H1 (cell line): ENCODE data around the gene ARHGAP23. TPM values are rescaled to one million over a fixed set of nuclear protein-coding genes. Genes with fewer than 3 reads are reported as not detected.

Source experiments
- polyA plus RNA-seq, 7 experiments: library from polyadenylated mRNA; depleted of rRNA in 3 of 7; stranded (reverse) in 5 of 7; unstranded in 2 of 7; fragments of >200 nt in 5 of 7; fragments of 200-250 nt in 2 of 7; gene quantifications; 1 replicate in 5 of 7; 2 replicates in 1 of 7; 4 replicates in 1 of 7; pipeline versions ENCODE4 v1.2.1 to v1.2.3, GENCODE V29; 2011 to 2013; ENCODE audit warnings: missing spikeins in 2 of 7, mixed read lengths in 2 of 7
- total RNA-seq: library from RNA; stranded (reverse); fragmentation: NEBNext Ultra II Directional; extraction: Animal tissue kit (Norgen Biotek cat#: 25700); gene quantifications from 2 replicates; pipeline ENCODE4 v1.2.1, GENCODE V29; 2021

ARHGAP23 gene
- total and polyA plus RNA-seq, 2 of the 8 experiments (the other 6 are each of a cell fraction or from before 2014, with no cell fraction given) = 16.3 to 107 TPM

Other genes starting within 250 kb of the ARHGAP23 start
- gene TBC1D3, start 235.9 kb upstream of the ARHGAP23 start, total RNA-seq = not detected in 2 replicates
- gene TBC1D3, start 235.9 kb upstream of the ARHGAP23 start, polyA plus RNA-seq (2011; rRNA removed) = not detected in 2 replicates
- gene MRPL45, start 131.3 kb upstream of the ARHGAP23 start, total RNA-seq = 70.1 and 71.7 TPM in 2 replicates
- gene MRPL45, start 131.3 kb upstream of the ARHGAP23 start, polyA plus RNA-seq (2011; rRNA removed) = 47.6 and 65.6 TPM in 2 replicates
- gene GPR179, start 84.5 kb upstream of the ARHGAP23 start, total RNA-seq = 0.07 and 0.13 TPM in 2 replicates
- 0.02 and 0.03 TPM in 2 replicates for gene GPR179, start 84.5 kb upstream of the ARHGAP23 start, polyA plus RNA-seq (2011; rRNA removed)
- gene SOCS7, start 76.6 kb upstream of the ARHGAP23 start, total RNA-seq = 26.9 and 28.2 TPM in 2 replicates
- gene SOCS7, start 76.6 kb upstream of the ARHGAP23 start, polyA plus RNA-seq (2011; rRNA removed) = 12.8 and 13.5 TPM in 2 replicates
- 3.8 and 4.1 TPM in 2 replicates for gene SRCIN1, start 177.5 kb downstream of the ARHGAP23 start, total RNA-seq
- 2.8 and 4.2 TPM in 2 replicates for gene SRCIN1, start 177.5 kb downstream of the ARHGAP23 start, polyA plus RNA-seq (2011; rRNA removed)
- gene EPOP, start 246.5 kb downstream of the ARHGAP23 start, total RNA-seq = 3.3 and 4.0 TPM in 2 replicates
- gene EPOP, start 246.5 kb downstream of the ARHGAP23 start, polyA plus RNA-seq (2011; rRNA removed) = 1.5 and 2.1 TPM in 2 replicates